ENCODE measurements around the gene MPRIP.
A peak's percentile ranks its signal among the peaks of the same experiment; 100 is the strongest.

MPRIP gene

GRCh38 chr17:17053446-17054379 lies 11.5 kb downstream of the MPRIP start:
- peak; percentile 9 for DNase-seq

DNA sequence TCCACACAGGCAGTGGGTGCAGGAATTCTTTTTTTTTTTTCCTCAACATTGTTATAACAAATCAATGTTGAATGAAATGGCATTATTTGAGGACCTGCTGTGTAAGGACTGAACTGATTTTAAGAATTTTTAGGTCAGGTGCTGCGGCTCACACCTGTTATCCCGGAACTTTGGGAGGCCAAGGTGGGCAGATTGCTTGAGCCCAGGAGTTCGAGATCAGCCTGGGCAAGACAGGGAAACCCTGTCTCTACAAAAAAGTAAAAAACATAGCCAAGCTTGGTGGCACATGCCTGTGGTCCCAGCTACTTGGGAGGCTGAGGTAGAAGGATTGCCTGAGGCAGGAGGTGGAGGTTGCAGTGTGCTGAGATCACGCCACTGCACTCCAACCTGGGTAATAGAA lies 12.4 kb downstream of the MPRIP start:
- DNase-seq: no peak

- peak; percentile 77 for DNase-seq
Measured at GRCh38 chr17:17055286-17056155, 13.3 kb downstream of the MPRIP start.

GRCh38 chr17:17056156-17056539 lies 13.9 kb downstream of the MPRIP start:
- DNase-seq: no peak

DNA sequence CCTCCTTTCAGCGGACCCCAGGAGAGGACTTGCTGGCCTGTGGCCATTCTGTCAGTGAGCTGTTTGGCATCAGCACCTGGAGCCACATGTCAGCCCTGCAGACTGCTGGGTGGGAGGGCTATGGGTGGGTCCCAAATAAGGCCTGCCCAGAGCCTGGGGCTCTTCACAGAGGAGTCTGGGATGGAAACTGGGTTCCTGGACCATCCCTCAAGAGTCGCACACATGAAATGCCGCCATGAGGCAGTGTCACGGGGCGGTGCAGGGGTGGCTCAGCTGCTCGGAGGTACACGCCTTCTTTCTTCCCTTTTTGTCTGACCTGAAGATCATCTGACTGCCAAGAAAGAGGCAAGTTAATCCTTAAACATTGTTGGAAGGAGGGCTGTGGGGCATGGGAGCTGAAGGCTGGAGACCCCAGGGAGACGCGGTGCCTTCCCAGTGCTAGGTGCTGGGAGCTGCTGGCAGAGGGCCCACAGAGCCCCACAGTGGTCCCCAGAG lies 14.8 kb downstream of the MPRIP start:
- peak; percentile 30 for DNase-seq

GRCh38 chr17:17058304-17058703 lies 16.0 kb downstream of the MPRIP start:
- no peak for DNase-seq

DNA sequence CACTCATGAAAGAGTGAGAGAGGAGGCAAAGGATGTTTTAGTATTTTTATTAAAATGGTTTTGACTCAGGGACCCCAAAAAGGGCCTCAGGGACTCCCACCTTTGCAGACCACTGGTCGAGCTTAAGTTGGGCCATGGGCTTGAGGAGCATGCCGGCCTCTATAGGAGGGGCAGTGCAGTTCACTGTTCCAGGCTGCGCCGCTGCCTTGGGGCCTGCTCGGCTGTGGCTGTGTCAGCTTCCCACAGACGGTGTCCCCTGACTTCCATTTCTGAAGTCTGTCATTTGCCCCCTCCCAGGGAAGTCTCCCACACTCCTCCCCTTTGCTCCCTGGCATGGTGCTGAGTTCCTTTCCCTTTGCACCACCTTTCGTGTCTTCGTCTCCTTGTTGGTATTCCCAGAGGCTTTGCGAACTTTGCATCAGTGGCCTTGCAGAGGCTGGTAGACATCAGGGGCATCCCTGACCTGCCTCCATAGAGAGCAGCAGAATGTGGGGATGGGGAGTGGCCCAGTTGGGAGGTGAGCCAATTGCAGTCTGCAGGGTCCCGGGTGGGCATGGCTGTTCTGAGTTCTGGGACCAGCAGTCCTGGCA lies 17.1 kb downstream of the MPRIP start:
- no peak for DNase-seq

DNA sequence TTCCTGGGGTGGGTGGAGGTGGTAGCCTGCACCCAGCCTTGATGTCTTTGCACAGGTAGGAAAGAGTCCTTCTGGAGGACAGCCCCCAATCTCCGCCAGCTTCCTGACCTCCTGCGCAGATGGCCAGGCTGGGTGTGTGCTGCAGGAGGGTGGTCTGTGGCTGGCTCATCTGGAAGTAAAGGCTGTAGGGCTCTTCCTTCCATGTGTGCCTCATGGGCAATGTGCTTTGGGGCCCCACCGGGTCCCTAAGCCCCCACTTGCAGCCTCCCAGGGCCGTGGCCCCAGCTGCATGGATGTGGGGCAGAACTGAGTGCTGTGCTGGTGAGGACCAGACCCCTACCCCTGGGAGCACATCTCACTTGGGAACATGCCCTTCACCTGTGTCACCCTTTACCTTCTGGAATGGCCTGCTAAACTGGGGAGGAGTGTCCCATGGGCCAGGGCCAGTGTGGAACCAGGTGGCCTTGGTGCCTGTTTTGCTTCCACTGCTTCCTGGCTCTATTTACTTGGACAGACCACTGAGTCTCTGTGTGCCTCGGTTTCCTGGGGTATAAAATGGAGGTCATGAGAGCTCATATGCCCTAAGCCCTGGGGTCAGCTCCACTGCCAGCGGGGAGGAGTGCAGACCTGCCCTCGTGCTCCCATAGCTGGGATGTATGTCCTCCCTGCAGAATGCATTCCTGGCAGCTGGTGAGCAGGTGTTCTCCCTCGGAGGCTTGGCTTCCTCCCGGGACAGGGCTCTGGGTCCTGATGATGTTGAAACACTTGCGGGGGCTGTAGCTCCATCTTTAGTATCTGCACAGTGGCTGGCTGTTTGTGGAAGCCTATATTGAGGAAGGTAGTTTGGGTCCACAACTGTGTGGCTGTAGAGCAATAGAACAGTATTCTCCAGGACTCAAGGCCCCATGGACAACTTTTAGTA lies 18.0 kb downstream of the MPRIP start:
- DNase-seq: no peak

- DNase-seq: no peak
Measured at GRCh38 chr17:17060930-17061329, 18.7 kb downstream of the MPRIP start.

DNA sequence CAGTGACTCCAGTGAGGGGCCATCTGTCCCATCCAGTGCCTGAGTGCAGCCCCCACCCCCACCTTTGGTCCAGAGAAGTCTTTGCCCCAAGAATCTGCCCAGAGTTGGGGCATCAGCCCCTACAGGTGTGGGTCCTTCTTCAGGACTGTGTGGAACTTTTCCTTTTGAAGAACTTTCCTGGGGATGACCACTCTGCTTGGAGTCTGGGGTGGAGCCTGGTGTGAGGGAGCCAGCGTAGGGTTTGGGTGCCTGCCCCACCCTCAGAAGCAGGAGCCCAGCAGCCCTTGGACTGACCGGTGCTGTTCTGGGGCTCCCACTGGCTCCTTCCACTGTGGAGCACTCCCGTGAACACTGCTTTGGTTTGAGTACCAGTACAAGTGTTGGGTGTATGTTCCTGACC lies 19.3 kb downstream of the MPRIP start:
- DNase-seq: no peak

DNA sequence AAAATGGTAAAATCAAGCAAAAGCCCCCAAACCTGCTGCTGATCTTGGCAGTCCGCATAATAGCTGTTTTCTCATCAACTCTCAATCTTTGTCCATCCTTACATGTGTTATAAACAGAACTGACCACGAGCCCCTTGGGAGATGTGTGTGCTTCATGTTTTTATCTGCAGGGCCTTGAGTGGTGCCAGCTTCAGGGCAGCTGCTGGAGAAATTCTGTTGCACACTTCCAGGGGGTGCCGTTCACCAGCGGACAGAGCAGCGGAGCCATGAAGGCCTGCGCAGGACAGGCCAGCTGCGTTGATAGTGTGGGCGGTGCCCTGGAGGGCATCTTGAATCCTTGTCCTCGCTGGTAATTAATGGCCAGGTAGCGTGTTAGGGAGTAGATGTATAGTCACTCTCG lies 20.1 kb downstream of the MPRIP start:
- no peak for DNase-seq

GRCh38 chr17:17062866-17063265 lies 20.6 kb downstream of the MPRIP start:
- DNase-seq: no peak

GRCh38 chr17:17063546-17064122 lies 21.4 kb downstream of the MPRIP start:
- peak; percentile 60 for DNase-seq

- DNase-seq: no peak
Measured at GRCh38 chr17:17064322-17064721, 22.1 kb downstream of the MPRIP start.

DNA sequence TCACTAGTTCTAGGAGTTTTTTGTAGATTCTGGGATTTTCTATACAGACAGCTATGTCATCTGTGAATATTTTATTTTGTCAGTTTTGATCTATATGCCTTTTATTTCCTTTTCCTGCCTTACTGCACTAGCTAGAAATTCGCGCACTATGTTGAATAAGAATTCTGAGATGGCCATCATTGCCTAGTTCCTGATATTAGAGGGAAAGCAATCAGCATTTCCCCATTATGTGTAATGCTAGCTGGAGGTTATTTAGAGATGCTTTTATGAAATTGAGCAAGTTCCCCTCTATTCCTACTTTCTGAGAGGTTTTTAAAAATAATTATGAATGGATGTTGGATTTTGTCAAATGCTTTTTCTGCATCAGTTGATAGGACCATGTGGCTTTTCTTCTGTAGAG lies 23.8 kb downstream of the MPRIP start:
- DNase-seq: no peak

DNA sequence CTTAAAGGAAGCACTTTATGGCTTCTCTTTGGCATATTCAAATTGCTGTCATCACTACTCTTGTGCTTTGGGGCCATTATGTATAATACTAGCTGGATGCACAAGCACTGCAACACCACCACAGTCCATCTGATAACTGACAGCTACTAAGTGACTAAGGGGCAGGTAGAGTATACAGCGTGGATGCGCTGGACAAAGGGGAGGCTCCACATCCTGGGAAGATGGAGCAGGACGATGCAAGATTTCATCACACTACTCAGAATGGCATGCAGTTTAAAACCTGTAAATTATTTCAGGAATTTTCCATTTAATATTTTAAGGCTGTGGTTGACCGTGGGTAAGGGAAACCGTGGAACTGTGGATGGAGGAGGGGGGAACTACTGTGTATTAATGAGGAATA lies 25.0 kb downstream of the MPRIP start:
- peak; percentile 6 for DNase-seq

- no peak for DNase-seq
Measured at GRCh38 chr17:17069849-17070248, 27.6 kb downstream of the MPRIP start.

- DNase-seq: no peak
Measured at GRCh38 chr17:17070931-17071330, 28.7 kb downstream of the MPRIP start.

DNA sequence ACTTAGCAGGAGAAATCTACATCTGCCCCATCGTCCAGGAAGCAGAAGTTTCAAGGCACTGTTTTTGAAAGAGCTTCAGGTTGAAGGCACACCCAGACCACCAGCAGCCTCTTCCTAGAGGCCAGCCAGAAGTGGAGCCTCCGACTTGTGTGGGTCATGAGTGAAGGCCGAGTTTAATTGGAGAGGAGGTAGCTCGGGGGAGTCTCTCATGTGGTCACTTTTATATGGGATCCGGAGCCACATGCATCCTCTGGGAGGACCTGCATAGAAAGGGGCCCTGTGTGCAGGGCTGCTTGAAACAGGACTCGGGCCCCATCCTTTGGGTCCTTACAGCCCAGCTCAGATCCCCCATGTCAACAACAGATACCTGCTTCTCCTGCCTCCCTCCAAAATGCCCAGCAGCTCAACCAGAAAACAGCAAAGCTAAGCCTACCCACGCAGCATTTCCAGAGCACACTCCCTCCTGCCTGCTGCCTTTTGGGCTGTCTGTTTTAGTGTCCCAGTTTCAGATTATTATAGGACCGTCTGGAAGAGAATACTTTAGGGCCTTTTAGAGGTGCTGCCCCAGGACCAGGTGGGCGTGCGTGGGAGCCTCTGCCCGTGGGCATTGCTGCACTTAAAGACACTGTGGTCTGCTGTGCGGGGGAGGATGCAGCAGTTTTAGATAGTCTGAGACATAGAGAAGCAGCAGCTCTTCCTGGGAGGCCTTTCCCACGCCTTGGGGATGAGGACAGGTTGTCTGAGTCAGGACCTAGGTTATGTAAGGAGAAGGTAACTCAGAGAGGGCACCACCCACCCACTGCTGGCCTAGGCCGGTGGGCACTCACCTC lies 29.5 kb downstream of the MPRIP start:
- no peak for DNase-seq

- DNase-seq: no peak
Measured at GRCh38 chr17:17072546-17072945, 30.3 kb downstream of the MPRIP start.

- DNase-seq: no peak
Measured at GRCh38 chr17:17073030-17073564, 30.8 kb downstream of the MPRIP start.

Data from NCI-H69 (cell line).